ENCODE data around the gene MACROD2. TPM values are rescaled to one million over a fixed set of nuclear protein-coding genes. Genes with fewer than 3 reads are reported as not detected.

MACROD2 gene
- total RNA-seq, 1 donor from 2014 or later: 1.6 TPM

DNA sequence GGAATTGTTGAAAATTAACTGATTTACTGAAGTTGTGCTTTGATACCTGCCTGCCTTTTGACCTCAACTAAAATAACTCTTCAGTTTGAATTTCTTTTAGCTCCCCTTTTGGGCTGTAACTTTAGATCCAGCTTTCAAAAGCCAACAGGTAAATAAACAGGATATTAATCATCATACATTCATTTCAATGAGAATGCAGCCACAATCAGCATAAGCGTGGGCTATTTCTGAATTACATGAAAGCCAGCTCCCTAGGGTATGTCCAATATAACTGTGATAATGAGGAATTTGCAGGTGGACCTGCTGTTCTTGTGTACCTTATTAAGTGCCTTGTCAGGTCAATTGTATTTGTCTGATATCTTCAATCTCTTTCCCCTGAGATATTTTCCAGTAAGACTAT lies 1747.3 kb downstream of the MACROD2 start:
- DNase-seq (ENCODE audit: low spot score): no peak
- intact Hi-C loops (cut with DNase I): no loop called here

DNA sequence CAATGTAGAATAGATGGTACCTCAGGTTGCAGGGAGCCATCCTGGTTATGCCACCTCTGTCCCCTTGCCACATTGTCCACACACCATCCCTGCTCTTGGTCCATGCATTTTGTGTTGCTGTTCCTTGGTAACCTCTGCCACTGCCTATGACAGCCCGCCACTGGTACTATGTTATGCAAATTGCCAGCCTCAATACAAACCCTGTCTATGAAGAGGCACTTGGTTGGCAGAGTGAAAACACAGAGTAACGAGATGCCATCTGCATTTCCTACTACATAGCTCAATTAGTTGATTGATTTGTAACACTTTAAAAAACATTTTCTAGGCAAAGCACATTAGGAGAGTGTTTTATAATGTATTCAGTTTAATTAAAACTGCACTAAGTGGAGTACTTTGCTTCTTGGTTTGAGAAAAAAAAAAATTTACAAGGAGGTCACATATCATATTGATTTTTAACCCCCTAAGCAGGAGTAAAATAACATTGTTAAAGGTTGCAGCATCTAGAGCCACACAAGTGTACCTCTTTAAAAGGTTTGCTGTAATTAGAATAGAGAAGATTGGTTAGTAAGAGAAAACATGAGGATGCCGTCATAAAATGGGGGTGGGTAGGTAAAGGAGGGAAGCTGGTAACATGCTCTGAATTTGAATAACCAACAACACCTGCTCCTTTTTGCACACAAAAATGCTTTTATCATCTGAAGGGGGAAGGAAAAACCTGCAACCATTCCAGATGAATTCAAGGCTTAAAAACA lies 1760.9 kb downstream of the MACROD2 start:
- intact Hi-C loops (cut with DNase I): no loop called here
- DNase-seq (ENCODE audit: low spot score): no peak

DNA sequence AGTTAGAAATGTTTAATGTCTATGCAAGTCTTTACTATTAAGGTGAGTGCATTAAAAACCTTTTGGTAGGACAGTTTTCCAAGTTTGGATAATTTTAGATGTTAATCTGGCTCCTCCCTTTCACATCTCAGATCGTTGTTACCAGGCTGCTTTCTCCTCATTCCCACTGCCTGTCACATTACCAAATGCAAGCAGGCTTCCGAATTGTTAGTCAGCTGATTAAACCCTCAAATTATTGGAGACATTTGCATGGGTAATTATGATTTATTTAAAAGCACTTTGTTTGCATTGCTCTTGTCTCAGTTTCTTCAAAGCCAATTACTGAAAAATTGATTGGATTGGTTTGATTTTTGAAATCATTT lies 1761.4 kb downstream of the MACROD2 start:
- intact Hi-C loops (cut with DNase I): no loop called here
- no peak for DNase-seq (ENCODE audit: low spot score)

DNA sequence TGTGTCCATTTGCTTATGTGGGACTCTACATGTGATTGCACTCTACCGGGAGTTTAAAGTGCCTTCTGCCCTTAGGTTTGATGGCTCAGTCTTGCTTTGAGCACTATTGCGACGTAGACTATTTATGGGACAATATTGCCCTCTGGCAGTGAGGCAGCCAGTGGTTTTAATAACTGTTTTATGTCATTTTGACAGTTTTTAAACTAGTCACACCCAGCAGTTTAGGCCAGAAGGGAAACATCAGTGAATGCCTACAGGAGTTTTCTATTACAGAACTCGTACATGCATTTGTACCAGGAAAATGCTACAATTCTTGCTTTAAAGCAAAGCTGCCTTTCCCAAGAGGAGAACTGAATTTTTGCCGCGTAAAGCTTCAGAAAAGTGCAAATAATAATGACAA lies 1764.3 kb downstream of the MACROD2 start:
- no peak for DNase-seq (ENCODE audit: low spot score)
- intact Hi-C loops (cut with DNase I): no loop called here

DNA sequence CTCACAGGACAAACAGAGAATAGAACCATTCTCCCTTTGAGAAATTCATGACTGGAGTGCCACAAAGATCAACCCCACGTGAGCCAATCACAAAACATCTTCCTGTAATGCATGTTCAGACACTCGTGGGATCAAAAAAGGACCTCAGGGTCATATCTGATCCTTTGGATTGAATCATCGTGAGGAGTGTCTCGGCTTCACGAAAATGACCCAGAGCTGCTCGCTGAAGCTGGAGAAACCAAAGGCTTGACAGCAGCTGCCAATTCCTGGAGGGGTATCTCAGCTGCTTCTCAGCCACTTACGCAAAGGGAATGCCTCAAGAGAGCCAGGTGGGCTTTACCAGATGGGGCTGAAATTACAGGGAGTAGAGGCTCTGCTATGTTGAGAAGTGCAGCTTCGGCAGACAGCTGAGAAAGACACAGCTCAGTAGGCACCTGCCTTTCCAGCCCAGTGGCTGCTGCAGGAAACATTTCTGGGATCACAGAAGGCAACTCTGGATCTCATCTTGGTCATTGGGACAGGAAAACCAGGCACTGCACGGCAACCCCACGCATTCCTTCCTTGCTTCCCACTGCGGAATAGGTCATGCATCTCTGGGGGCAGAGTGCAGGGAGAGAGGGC lies 1764.8 kb downstream of the MACROD2 start:
- no peak for DNase-seq (ENCODE audit: low spot score)
- intact Hi-C loops (cut with DNase I): no loop called here

DNA sequence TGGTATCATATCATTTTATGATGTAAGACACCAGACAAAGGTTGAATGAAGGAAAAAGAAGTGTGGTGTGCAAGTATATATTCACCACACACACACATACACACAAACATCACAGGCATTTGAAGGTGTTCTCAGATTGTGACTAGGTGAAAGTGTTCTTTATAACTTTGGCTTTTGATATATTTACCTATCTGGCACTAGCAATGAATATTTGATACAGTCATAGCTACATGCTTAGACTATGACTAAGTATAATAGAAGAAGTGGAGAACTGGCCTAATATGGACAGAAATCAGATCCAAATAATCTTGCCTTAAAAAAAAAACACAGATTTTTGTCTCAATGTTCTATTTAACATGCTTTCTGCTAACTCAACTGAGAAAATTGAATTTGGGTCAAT lies 1768.0 kb downstream of the MACROD2 start:
- intact Hi-C loops (cut with DNase I): no loop called here
- no peak for DNase-seq (ENCODE audit: low spot score)

DNA sequence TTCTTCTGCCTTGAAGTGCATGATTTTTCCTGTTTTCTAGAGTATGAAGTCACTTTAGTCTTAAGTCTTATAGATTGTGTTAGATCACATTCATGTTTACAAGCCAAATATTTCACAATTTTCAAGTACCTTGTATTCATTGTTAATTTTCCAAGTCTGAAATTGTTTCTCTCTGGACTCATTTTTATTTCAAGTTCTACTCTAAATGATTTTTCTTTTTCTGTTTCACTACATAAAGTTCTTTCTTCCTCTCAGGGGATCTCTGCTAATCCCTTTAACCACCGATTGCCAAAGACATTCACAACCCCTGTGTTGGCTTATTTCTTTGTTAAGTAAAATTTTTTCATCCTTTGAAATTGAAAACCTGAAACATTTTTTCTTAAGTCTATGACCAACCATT lies 1772.3 kb downstream of the MACROD2 start:
- no peak for DNase-seq (ENCODE audit: low spot score)
- intact Hi-C loops (cut with DNase I): no loop called here

DNA sequence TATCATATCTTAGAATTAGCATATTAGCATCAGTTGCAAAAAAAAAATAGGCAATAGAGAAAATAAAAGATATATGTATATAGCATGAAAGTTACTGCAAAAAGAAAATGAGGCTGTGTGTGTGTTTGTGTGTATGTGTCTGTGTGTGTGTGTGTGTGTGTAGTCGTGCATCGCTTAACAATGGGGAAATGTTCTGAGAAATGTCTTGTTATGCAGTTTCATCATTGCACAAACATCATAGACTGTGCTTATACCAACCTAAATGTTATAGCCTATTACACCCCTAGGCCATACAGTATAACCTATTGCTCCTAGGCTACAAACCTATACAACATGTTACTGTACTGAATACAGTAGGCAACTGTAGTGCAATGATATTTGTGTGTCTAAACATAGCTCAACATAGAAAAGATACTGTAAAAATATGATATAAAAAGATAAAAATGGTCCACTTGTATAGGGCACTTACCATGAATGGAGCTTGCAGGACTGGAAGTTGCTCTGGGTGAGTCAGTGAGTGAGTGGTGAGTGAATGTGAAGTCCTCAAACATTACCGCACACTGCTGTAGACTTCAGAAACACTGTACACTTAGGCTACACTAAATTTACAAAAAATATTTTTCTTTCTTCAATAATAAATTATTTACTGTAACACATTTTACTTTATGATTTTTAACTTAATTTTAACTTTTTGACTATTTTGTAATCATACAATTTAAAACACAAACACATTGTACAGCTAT lies 1772.9 kb downstream of the MACROD2 start:
- no peak for DNase-seq (ENCODE audit: low spot score)
- intact Hi-C loops (cut with DNase I): no loop called here

DNA sequence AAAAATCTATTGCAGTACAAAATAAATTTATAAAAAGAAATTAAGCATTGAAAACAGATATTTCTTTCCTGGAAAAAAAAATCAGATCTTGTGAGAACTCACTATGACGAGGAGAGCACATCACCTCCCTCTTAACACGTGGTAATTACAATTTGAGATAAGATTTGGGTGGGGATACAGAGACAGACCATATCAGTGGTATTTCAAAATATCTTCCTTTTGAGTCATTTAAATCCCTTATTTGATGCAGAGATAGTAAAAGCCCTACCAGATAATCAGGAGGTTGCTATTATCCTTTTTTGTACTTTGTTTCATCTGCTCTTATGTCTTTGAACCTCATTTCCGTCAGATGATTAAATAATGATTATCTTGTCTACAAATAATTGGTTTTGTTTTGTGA lies 1777.5 kb downstream of the MACROD2 start:
- no peak for DNase-seq (ENCODE audit: low spot score)
- intact Hi-C loops (cut with DNase I): no loop called here

DNA sequence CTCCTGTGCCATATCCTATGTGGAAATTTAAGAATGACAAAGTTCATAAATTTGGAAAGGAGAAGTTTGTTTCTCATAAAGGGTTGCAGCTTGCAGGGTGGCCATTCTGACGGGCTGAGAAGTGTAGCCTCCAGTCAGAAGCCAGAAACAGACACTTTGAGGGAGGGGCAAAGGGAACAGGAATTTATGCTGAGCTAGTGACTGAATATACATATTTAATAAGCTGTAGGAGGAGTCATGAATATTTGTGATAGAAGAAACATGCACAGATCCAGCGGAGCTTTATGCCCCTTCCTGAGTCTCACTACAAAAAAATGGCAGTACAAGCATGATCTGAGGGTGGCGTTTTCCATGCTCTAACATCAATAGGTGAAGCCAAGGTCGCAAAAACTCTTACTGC lies 1779.6 kb downstream of the MACROD2 start:
- intact Hi-C loops (cut with DNase I): no loop called here
- no peak for DNase-seq (ENCODE audit: low spot score)

DNA sequence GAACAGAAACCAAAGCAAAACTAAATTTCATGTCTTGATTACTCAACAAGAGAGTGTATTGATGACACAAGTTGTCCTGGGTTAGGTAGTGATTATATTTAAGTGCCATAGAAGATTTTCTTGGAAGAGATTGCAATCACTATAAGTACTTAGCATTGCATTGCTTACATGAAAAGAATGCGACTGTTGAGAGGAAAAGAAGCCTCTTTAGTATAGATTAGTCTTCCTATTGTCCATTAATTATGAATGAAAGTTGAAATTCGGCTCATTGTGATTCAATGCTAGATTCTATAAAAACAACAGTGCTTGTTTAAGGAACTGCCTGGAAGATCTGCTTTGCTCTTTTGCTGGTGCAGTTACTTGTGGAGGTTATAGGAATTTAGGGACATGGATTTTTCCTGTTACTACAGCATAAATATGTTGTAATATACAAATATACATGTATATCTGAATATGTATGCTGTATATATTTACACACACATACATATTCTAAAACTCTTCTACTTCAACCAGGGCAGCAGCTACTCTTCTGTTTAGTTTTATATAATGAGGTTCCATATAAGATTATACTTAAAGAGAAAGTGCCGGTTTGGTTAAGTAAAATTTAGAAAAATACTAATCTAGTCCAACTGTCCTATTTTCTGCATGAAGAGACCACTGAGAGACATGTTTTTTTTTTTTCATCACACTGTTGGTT lies 1781.6 kb downstream of the MACROD2 start:
- intact Hi-C loops (cut with DNase I): no loop called here
- DNase-seq (ENCODE audit: low spot score): no peak

DNA sequence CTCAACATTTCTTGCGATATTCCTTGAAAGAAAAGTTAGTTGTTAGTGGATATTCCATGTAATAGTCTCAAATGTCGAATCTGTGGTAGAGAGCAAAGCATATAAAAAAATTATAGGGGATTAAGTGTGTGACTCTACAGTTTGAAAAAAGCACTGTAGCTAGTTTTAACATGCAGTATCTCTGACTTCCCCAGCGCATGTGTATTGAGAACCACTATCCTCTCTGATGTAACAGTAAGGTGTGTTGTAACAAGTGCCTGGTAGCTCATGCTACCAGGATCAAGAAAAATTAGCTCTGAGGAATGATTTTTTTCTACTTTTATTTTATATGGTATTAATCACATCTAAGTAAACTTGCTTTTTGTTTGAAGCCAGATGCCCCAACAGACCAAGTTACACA lies 1788.7 kb downstream of the MACROD2 start:
- no peak for DNase-seq (ENCODE audit: low spot score)
- intact Hi-C loops (cut with DNase I): no loop called here

DNA sequence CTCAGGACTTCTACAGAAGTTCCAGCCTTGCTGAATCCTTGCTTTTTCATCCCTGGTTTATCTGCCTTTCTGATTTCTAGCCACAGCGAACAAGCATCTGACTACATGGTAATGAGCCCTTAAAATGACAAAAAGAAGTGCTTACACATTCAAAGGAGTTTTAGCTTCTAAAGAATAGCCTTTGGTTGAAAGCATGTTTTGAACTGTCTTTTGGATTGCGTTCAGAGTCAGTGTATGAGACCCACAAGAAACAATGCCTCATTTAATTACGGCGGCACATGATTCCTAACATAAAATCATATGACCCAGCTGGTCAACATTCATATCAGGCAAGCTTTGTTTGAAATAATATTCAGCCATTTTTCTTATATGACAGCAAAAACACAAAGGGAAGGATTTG lies 1793.8 kb downstream of the MACROD2 start:
- no peak for DNase-seq (ENCODE audit: low spot score)
- intact Hi-C loops (cut with DNase I): no loop called here

DNA sequence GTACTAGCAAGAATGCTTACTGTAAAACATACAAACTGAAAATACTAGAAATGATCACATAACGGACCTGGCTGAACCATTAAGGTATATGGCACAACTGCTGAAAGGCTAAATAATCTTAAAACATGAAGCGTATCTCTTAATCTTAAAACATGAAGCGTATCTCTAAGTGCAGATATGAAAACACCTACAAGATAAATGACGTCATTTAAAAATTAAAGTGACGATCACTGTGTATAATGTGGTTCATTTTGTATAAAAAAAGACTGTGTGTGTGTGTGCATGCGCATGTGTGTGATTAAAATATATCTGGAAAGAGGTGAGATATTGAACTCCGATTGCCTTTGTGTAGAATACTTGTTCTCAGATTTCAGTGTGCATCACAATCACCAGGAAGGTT lies 1797.5 kb downstream of the MACROD2 start:
- intact Hi-C loops (cut with DNase I): no loop called here
- DNase-seq (ENCODE audit: low spot score): no peak

DNA sequence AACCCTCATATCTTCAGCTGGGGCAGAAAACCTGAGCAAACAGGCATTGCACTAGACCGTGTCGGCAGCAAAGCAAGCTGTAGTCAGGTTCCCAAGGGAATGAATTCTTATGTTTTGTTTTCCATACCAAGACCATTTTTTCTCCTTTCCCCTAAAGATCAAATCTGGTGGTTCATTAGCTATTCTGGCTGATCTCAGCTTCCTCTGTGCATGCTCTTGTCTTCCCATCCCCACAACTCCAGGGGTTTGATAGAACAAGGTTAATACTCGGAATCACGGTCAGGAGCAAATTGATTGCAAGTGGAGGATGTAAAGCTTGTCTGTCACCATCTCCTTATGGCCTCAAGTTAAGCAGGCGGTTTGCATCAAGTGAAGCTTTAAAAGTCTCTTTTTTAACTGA lies 1799.1 kb downstream of the MACROD2 start:
- DNase-seq (ENCODE audit: low spot score): no peak
- intact Hi-C loops (cut with DNase I): no loop called here

DNA sequence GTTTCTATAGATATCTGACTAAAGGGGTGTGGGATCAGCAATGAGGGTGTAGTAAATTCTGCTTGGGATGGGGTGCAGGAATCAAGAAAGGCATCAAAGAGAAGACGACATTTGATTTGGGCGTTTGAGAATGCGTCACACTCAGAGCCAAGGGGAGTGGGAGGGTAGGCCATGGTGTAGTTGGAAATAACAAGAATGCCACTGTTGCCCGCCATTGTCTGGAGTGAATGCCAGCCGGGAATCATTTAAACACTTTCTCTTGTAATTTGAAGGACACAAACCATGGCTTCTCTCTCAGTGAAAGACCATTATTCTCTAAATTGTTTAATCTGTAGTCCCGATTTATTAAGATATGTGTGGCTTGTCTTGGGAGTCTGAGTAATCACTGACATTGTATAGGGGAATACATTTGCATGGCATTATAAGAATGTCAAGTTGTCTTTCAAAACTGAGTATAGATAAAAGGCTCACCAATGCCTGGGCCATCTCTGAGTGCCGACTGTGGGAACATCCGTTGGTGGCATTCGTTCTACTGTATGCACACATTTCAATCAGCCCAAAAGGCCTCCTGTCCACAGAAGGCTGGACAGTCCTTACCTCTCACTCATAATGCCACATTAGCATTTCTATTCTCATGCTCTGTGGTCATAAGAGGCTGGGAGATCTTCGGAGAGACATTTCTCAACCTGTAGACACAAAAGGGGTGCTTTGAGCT lies 1800.1 kb downstream of the MACROD2 start:
- no peak for DNase-seq (ENCODE audit: low spot score)
- intact Hi-C loops (cut with DNase I): no loop called here

DNA sequence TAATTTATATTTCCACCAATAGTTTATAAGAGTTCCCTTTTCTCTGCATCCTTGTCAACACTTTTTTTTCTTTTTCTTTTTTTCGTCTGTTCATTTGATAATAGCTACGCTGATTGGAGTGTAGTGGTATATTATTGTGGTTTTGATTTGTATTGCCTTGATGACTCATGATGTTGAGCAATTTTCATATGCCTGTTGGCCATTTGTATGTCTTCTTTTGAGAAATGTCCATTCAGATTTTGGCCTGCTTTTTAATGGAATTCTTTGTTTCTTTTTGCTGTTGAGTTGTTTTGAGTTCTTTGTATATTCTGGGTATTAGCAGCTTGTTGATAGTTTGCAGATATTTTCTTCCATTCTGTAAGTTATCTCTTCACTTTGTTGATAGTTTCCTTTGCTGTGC lies 1804.6 kb downstream of the MACROD2 start:
- intact Hi-C loops (cut with DNase I): no loop called here
- DNase-seq (ENCODE audit: low spot score): no peak

DNA sequence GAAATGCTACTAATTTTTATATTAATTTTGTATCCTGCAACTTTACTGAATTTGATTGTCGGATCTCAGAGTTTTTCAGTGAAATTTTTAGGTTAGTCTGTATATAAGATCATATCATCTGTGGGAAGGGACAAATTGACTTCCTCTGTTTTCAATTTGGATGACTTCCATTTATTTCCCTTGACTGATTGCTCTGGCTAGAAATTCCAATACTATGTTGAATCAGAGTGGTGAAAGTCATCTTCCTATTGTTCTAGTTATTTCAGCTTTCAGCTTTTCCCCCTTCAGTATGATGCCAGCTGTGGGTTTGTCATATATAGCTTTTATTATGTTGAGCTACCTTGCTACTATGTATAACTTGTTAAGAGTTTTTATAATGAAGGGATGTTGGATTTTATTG lies 1806.7 kb downstream of the MACROD2 start:
- DNase-seq (ENCODE audit: low spot score): no peak
- intact Hi-C loops (cut with DNase I): no loop called here

DNA sequence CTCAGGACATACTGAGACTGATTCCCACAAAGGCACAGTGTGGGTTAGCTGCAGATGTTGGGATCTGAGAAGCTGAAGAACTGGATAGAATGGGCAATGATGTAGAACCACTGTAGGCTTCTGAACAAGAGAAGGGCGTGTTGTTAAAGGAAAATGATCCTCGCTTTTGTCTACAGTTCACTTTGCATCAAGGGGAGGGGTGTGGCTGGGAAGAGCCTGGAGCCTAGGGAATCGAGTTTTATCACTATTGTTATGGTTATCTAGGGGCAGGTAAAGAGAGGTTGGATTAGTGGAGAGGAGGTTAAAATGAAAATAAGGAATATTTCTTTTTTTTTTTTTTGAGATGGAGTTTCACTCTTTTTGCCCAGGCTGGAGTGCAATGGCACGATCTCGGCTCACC lies 1809.8 kb downstream of the MACROD2 start:
- intact Hi-C loops (cut with DNase I): no loop called here

DNA sequence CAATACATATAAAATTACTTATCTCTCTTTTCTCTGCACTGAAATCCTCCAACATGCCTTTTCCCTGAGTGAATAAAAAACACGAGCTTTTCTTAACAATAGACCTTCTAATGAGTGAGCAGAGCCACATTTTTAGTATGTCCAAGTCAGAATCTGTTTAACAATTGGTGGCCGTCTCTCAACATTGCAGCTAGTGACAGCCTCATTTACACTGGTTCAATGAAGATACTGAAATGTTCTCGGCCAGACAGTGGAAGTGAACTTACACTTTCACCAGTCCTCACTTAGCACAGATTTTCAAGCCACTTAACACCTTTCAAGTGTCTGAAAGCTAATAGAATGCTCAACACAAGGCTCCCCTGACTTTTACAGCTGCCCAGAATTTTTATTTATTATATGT lies 1810.8 kb downstream of the MACROD2 start:
- intact Hi-C loops (cut with DNase I): no loop called here
- DNase-seq (ENCODE audit: low spot score): no peak

More for the DNA sequence above, 1809.8 kb downstream of the MACROD2 start:
- no peak for DNase-seq (ENCODE audit: low spot score)
